GM23338 (cell line): ENCODE data around the gene RPL28. TPM values are rescaled to one million over a fixed set of nuclear protein-coding genes. Genes with fewer than 3 reads are reported as not detected.

Experiments
- ATAC-seq: fragments of 200-7000 bp; cut with Tn5 transposase; 3 replicates; pipeline ENCODE4 v1.9.1; 2020
- DNase-seq: peaks from one replicate; pipeline ENCODE4 v3.0.0-alpha.2; 2015; ENCODE audit warnings: low spot score
- H2AFZ ChIP-seq: fragments of 200-600 bp; sonication (generic); 2 replicates; pipeline ENCODE4 v1.8.0; 2016; ENCODE audit warnings: antibody characterized with exemption, mild to moderate bottlenecking, moderate library complexity
- H3F3A ChIP-seq: fragments of 200-600 bp; sonication (generic); replicated peaks from 2 replicates; pipeline ENCODE4 v1.8.0; 2017; ENCODE audit warnings: antibody characterized with exemption, mixed run types, low read depth
- H3K27ac ChIP-seq: fragments of 200-600 bp; sonication (generic); 2 replicates; pipeline ENCODE4 v1.6.1; 2016; ENCODE audit warnings: low read depth
- H3K27me3 ChIP-seq: fragments of 200-600 bp; sonication (generic); 2 replicates; pipeline ENCODE4 v1.8.0; 2016; ENCODE audit warnings: mild to moderate bottlenecking, mixed run types, moderate library complexity; ENCODE audit not compliant: insufficient read depth
- H3K36me3 ChIP-seq: fragments of 200-600 bp; sonication (generic); 2 replicates; pipeline ENCODE4 v1.8.0; 2016; ENCODE audit warnings: mild to moderate bottlenecking; ENCODE audit not compliant: insufficient read depth
- H3K4me1 ChIP-seq: fragments of 200-600 bp; sonication (generic); 2 replicates; pipeline ENCODE4 v1.8.0; 2016; ENCODE audit warnings: mild to moderate bottlenecking, moderate library complexity; ENCODE audit not compliant: insufficient read depth
- H3K4me2 ChIP-seq: fragments of 200-600 bp; sonication (generic); 2 replicates; pipeline ENCODE4 v1.7.1; 2017; ENCODE audit warnings: mixed run types
- H3K4me3 ChIP-seq: fragments of 200-600 bp; sonication (generic); 2 replicates; pipeline ENCODE4 v1.6.1; 2016; ENCODE audit warnings: mixed run types
- H3K79me2 ChIP-seq: fragments of 200-600 bp; sonication (generic); replicated peaks from 2 replicates; pipeline ENCODE4 v1.8.0; 2017; ENCODE audit warnings: mild to moderate bottlenecking; ENCODE audit not compliant: insufficient read depth
- H3K9me2 ChIP-seq: fragments of 200-600 bp; sonication (generic); 2 replicates; pipeline ENCODE4 v1.8.0; 2017; ENCODE audit not compliant: insufficient read depth
- H4K20me1 ChIP-seq: fragments of 200-600 bp; sonication (generic); replicated peaks from 2 replicates; pipeline ENCODE4 v1.8.0; 2017; ENCODE audit warnings: mild to moderate bottlenecking; ENCODE audit not compliant: insufficient read depth
- H3K27ac Mint-ChIP-seq: 2 replicates; pipeline ENCODE4 v1.8.0; 2020; ENCODE audit warnings: inconsistent platforms, mild to moderate bottlenecking, moderate library complexity, mixed read lengths
- H3K27me3 Mint-ChIP-seq: 3 replicates; pipeline ENCODE4 v1.8.0; 2022; ENCODE audit warnings: low read depth, mild to moderate bottlenecking, moderate library complexity, mixed read lengths, inconsistent platforms; ENCODE audit not compliant: insufficient read depth, poor library complexity
- H3K36me3 Mint-ChIP-seq: 3 replicates; pipeline ENCODE4 v1.8.0; 2021; ENCODE audit warnings: low read depth, mild to moderate bottlenecking, inconsistent platforms, moderate library complexity, mixed read lengths
- H3K4me1 Mint-ChIP-seq: 3 replicates; pipeline ENCODE4 v1.8.0; 2020; ENCODE audit warnings: mild to moderate bottlenecking, inconsistent platforms, mixed read lengths
- H3K4me3 Mint-ChIP-seq: 3 replicates; pipeline ENCODE4 v1.8.0; 2021; ENCODE audit warnings: moderate library complexity, mild to moderate bottlenecking, inconsistent platforms, mixed read lengths
- H3K9me3 Mint-ChIP-seq: 3 replicates; pipeline ENCODE4 v1.8.0; 2020; ENCODE audit warnings: moderate library complexity, mild to moderate bottlenecking, inconsistent platforms, mixed read lengths
- EZH2 ChIP-seq: fragments of 200-600 bp; sonication (generic); IDR thresholded peaks from one replicate; pipeline ENCODE4 v1.8.0; 2017; ENCODE audit warnings: antibody characterized with exemption, mild to moderate bottlenecking, low read depth; ENCODE audit not compliant: unreplicated experiment
- EZH2phosphoT487 ChIP-seq: fragments of 200-600 bp; sonication (generic); IDR thresholded peaks from one replicate; pipeline ENCODE4 v1.8.1; 2018; ENCODE audit warnings: antibody characterized with exemption; ENCODE audit not compliant: unreplicated experiment
- JUNB ChIP-seq: IDR thresholded peaks from one replicate; pipeline ENCODE4 v1.6.1; 2016; ENCODE audit warnings: antibody characterized with exemption; ENCODE audit not compliant: unreplicated experiment
- NANOG ChIP-seq: IDR thresholded peaks from 2 replicates; pipeline ENCODE4 v1.6.1; 2016; ENCODE audit warnings: antibody characterized with exemption, borderline replicate concordance
- POLR2AphosphoS5 ChIP-seq: IDR thresholded peaks from 2 replicates; pipeline ENCODE4 v1.6.1; 2016; ENCODE audit warnings: antibody characterized with exemption, low read depth
- ZNF331 ChIP-seq: fragments of 250-450 bp; sonication (Bioruptor Pico); IDR thresholded peaks from 2 replicates; pipeline ENCODE4 v1.5.0; 2020; ENCODE audit warnings: low read depth, mild to moderate bottlenecking, moderate library complexity
- polyA plus RNA-seq: library from polyadenylated mRNA; unstranded; fragments of >200 nt; fragmentation: Nextera tagmentation; extraction: Ambion mirVana; gene quantifications from 2 replicates; pipeline ENCODE4 v1.2.1, GENCODE V29; 2016
- total RNA-seq: library from RNA; depleted of rRNA; stranded (reverse); fragments of >200 nt; shearing (Covaris generic); gene quantifications from 2 replicates; pipeline ENCODE4 v1.2.3, GENCODE V29; 2014
- TF ChIP-seq, protein P1 (sequence below), 2 experiments: fragments of 200-600 bp in 1 of 2; sonication (generic) in 1 of 2; conservative IDR thresholded peaks; 2 replicates each; pipeline versions ENCODE4 v1.5.1 to v1.6.1; 2016 to 2017; ENCODE audit warnings: antibody characterized with exemption in 2 of 2, low read depth in 2 of 2, mild to moderate bottlenecking in 2 of 2, moderate library complexity in 1 of 2
- TF ChIP-seq, protein P2 (sequence below): IDR thresholded peaks from one replicate; pipeline ENCODE4 v1.6.1; 2018; ENCODE audit warnings: antibody characterized with exemption; ENCODE audit not compliant: unreplicated experiment

The RPL28 gene
- total and polyA plus RNA-seq, 2 experiments from 2014 or later: 737 to 1,528 TPM

DNA sequence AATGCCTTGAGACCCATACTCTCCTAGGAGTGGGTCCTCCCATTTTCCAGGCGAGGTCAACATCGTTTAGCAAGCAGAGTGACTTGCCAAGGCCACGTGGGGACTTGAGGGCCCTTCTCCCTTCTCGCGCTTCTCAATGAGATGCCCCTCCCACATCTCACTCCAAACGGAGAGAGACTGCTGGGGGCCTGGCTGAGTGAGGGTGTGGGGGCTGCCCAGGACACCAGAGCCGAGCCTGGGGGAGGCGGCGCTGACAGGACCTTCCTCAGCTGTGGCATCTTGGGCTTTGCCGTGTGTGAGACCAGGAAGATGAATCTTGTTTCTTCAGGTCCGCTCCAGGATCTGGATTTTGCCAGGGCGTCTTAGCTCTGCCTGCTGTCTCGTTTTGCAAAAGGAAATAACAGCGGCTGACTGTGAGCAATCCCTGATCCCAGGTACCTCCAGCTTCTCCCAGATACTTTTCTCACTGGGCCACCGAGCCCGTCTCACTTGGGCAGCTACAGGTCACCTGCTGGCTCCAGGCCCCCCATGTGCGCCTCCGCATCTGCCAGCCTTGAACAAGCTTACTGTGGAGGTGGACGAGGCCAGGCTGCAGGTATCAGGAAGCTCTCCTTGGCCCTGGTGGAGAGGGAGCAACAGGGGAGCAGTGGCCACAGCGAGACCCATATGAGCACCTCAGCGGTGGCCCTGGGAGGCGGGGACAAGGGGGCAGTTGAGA, 37.3 kb upstream of the RPL28 start:
- H3K4me1 Mint-ChIP-seq: peaks cover 57% of the 10 kb centered on the region
- peak overlapping the region; percentile 60 for H3K4me3 Mint-ChIP-seq
- H3K27me3 ChIP-seq: peaks cover 27% of the 10 kb centered on the region
- H3K79me2 ChIP-seq: no peaks in the 10 kb centered on the region
- peaks cover 36% of the 10 kb centered on the region for H3K4me1 ChIP-seq
- peak; percentile 67 for DNase-seq
- TF ChIP-seq, protein P1, sequence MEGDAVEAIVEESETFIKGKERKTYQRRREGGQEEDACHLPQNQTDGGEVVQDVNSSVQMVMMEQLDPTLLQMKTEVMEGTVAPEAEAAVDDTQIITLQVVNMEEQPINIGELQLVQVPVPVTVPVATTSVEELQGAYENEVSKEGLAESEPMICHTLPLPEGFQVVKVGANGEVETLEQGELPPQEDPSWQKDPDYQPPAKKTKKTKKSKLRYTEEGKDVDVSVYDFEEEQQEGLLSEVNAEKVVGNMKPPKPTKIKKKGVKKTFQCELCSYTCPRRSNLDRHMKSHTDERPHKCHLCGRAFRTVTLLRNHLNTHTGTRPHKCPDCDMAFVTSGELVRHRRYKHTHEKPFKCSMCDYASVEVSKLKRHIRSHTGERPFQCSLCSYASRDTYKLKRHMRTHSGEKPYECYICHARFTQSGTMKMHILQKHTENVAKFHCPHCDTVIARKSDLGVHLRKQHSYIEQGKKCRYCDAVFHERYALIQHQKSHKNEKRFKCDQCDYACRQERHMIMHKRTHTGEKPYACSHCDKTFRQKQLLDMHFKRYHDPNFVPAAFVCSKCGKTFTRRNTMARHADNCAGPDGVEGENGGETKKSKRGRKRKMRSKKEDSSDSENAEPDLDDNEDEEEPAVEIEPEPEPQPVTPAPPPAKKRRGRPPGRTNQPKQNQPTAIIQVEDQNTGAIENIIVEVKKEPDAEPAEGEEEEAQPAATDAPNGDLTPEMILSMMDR (conservative IDR thresholded peaks at IDR 0.05; ENCODE audit: low read depth in 2 of 2): no peak
- 0 out of 2 replicates have a peak, but pooled peaks have one; percentile 13 for TF ChIP-seq POLR2AphosphoS5
- H3K9me3 Mint-ChIP-seq: no peaks in the 10 kb centered on the region
- peak overlapping the region; percentile 94 for H3K27ac ChIP-seq
- no peaks in the 10 kb centered on the region for H3K9me2 ChIP-seq
- peaks cover 21% of the 10 kb centered on the region for H3F3A ChIP-seq
- peak overlapping the region; percentile 75 for H3K4me2 ChIP-seq
- peaks cover 49% of the 10 kb centered on the region for H3K27me3 Mint-ChIP-seq
- H3K27ac Mint-ChIP-seq: peak overlapping the region; percentile 89
- H3K4me3 ChIP-seq: peak overlapping the region; percentile 48
- peaks cover 21% of the 10 kb centered on the region for H3K36me3 Mint-ChIP-seq
- H4K20me1 ChIP-seq: no peaks in the 10 kb centered on the region
- H3K36me3 ChIP-seq: no peaks in the 10 kb centered on the region
- peak; percentile 57 for ATAC-seq
- no peak overlapping the region for H2AFZ ChIP-seq

DNA sequence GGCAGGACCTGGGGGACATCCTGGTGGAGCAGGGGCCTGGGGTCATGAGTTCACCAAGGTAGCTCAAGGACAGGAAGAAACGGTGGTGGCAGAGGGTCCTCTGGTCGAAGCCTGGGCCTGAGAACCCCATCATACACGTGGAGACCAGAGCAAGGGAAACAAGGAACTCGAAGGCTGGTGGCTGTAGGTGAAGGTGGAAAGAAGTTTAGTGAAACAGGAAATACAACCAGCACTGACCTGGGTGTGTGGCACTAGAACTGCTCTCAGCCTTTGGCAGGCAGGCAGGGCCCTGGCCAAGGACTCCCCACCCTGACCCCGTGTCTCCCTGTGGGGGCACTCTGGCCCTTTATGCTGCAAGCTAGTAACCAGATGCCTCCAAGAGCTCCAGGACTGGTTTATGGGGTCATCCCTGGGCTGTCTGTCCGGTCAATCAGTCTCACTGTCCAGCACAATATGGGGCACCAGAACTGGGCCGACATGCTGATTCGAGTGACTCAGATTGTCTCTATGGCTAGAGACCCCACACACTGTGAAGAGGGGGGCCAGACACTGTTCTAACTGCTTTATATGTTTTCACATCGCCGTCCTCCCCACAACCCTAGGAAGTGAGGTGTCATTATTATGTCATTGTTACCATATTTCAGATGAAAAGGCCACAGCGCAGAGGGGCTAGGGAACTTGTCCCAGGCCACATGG, 35.0 kb upstream of the RPL28 start:
- H3K4me1 Mint-ChIP-seq: peaks cover 52% of the 10 kb centered on the region
- Histone ChIP-seq H3K27ac (no peak overlapping the region), H3K79me2 (no peaks in the 10 kb centered on the region), H4K20me1 (no peaks in the 10 kb centered on the region), H3K36me3 (no peaks in the 10 kb centered on the region), H3K4me2 (no peak overlapping the region), H3F3A (peaks cover 28% of the 10 kb centered on the region), H2AFZ (no peak overlapping the region), H3K27me3 (peaks cover 45% of the 10 kb centered on the region), H3K9me2 (no peaks in the 10 kb centered on the region), H3K4me1 (peaks cover 40% of the 10 kb centered on the region), H3K4me3 (no peak overlapping the region)
- H3K27me3 Mint-ChIP-seq: peaks cover 53% of the 10 kb centered on the region
- H3K4me3 Mint-ChIP-seq: no peak overlapping the region
- TF ChIP-seq, protein P1 (conservative IDR thresholded peaks at IDR 0.05; ENCODE audit: low read depth in 2 of 2): no peak
- 0 out of 2 replicates have a peak, but pooled peaks have one; percentile 16 for TF ChIP-seq POLR2AphosphoS5
- no peak overlapping the region for H3K27ac Mint-ChIP-seq
- no peaks in the 10 kb centered on the region for H3K9me3 Mint-ChIP-seq
- DNase-seq: no peak
- no peak for ATAC-seq
- H3K36me3 Mint-ChIP-seq: 0 out of 3 replicates have a peak, but pooled peaks cover 4% of the 10 kb centered on the region

DNA sequence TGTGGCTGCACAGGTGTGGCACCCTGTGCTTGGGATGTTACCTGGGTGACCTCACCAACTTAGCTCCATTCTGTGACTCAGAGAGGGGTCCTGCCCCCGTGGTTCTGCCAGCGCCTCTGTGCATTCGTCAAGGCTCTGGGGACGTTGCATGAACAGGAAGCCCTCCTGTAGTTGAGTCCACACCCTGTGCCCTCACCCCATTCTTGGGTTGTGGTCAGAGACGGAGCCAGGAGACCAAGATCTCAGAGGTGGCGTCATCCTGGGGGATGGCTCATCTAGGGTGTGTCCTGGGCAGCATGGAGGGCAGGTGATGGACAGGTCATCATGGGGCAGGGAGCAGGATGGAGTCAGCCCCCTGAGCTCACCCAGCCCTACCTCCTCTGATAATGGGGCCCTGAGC, 33.7 kb upstream of the RPL28 start:
- Histone ChIP-seq H2AFZ (no peak overlapping the region), H3K9me2 (no peaks in the 10 kb centered on the region), H3F3A (peaks cover 30% of the 10 kb centered on the region), H3K79me2 (no peaks in the 10 kb centered on the region), H3K27ac (no peak overlapping the region), H3K27me3 (peaks cover 58% of the 10 kb centered on the region), H3K4me2 (no peak overlapping the region), H4K20me1 (no peaks in the 10 kb centered on the region), H3K36me3 (no peaks in the 10 kb centered on the region), H3K4me1 (peaks cover 40% of the 10 kb centered on the region), H3K4me3 (no peak overlapping the region)
- Mint-ChIP-seq H3K27ac (no peak overlapping the region), H3K4me3 (no peak overlapping the region), H3K36me3 (0 out of 3 replicates have a peak, but pooled peaks cover 4% of the 10 kb centered on the region), H3K27me3 (peaks cover 64% of the 10 kb centered on the region), H3K4me1 (peaks cover 52% of the 10 kb centered on the region), H3K9me3 (no peaks in the 10 kb centered on the region)
- ATAC-seq (no peak), DNase-seq (no peak)
- TF ChIP-seq EZH2phosphoT487 (no peak), ZNF331 (CRISPR knock-in tag) (no peak), JUNB (no peak), NANOG (no peak), EZH2 (no peak)
- TF ChIP-seq, protein P2, sequence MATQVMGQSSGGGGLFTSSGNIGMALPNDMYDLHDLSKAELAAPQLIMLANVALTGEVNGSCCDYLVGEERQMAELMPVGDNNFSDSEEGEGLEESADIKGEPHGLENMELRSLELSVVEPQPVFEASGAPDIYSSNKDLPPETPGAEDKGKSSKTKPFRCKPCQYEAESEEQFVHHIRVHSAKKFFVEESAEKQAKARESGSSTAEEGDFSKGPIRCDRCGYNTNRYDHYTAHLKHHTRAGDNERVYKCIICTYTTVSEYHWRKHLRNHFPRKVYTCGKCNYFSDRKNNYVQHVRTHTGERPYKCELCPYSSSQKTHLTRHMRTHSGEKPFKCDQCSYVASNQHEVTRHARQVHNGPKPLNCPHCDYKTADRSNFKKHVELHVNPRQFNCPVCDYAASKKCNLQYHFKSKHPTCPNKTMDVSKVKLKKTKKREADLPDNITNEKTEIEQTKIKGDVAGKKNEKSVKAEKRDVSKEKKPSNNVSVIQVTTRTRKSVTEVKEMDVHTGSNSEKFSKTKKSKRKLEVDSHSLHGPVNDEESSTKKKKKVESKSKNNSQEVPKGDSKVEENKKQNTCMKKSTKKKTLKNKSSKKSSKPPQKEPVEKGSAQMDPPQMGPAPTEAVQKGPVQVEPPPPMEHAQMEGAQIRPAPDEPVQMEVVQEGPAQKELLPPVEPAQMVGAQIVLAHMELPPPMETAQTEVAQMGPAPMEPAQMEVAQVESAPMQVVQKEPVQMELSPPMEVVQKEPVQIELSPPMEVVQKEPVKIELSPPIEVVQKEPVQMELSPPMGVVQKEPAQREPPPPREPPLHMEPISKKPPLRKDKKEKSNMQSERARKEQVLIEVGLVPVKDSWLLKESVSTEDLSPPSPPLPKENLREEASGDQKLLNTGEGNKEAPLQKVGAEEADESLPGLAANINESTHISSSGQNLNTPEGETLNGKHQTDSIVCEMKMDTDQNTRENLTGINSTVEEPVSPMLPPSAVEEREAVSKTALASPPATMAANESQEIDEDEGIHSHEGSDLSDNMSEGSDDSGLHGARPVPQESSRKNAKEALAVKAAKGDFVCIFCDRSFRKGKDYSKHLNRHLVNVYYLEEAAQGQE: no peak
